Right lobe of liver (tissue), 6 donors: Measurements from ENCODE around the gene CAMK1G. TPM values are rescaled to one million over a fixed set of nuclear protein-coding genes. Genes with fewer than 3 reads are reported as not detected.

Experiments
- ATAC-seq, 4 donors: fragments of 200-7000 bp; cut with Tn5 transposase; one replicate each; pipeline ENCODE4 v1.9.1; 2020; ENCODE audit warnings: mild to moderate bottlenecking in 4 of 4, moderate library complexity in 4 of 4
- DNase-seq, 3 donors: peaks; one replicate each; pipeline ENCODE4 v3.0.0-alpha.2; 2020
- H3K27ac ChIP-seq, 3 donors: fragments of 200-600 bp; one replicate each; pipeline ENCODE4 v1.8.0; 2022
- H3K27me3 ChIP-seq, 2 donors: fragments of 200-600 bp; one replicate each; pipeline ENCODE4 v1.8.0; 2022
- H3K36me3 ChIP-seq, 4 donors: fragments of 200-600 bp; sonication (generic) in 1 of 4; one replicate each; pipeline versions ENCODE4 v1.5.1 to v1.8.0; 2017 to 2022; ENCODE audit warnings: control low read depth in 1 of 4
- H3K4me1 ChIP-seq, 4 donors: fragments of 200-600 bp; sonication (generic) in 1 of 4; one replicate each; pipeline versions ENCODE4 v1.5.1 to v1.8.0; 2017 to 2022; ENCODE audit warnings: control low read depth in 1 of 4
- H3K4me3 ChIP-seq, 3 donors: fragments of 200-600 bp; one replicate each; pipeline ENCODE4 v1.8.0; 2022
- H3K9me3 ChIP-seq, 4 donors: fragments of 200-600 bp; sonication (generic) in 1 of 4; one replicate each; pipeline versions ENCODE4 v1.5.1 to v1.8.0; 2017 to 2022; ENCODE audit warnings: control low read depth in 1 of 4
- POLR2A ChIP-seq: fragments of 450-650 bp; IDR thresholded peaks from one replicate; pipeline ENCODE4 v1.6.1; 2017; ENCODE audit warnings: antibody characterized with exemption, mild to moderate bottlenecking
- WGBS: methylation state at CpG from one replicate; pipeline ENCODE4 v1.1.6; 2018; ENCODE audit warnings: low coverage, low lambda C conversion rate; ENCODE audit not compliant: insufficient coverage; ENCODE audit errors: missing lambda C conversion rate; 5-methylcytosine and 5-hydroxymethylcytosine counted together
- intact Hi-C, 2 donors: fragments of 100-400 bp; cut with DNase I; formaldehyde crosslinking; loops; one replicate each; pipeline versions ENCODE4 v1.11.2 to v1.14.1; 2022
- total RNA-seq, 6 experiments: library from RNA; depleted of rRNA in 2 of 6; stranded (reverse); fragments of >200 nt in 2 of 6; fragmentation: NEBNext Ultra II Directional in 3 of 6; extraction: Animal tissue kit (Norgen Biotek cat#: 25700) in 3 of 6; gene quantifications; one replicate each; pipeline versions ENCODE4 v1.1.0 to v1.2.4, GENCODE V29; 2016 to 2023
- TF ChIP-seq, protein P1 (sequence below), 4 donors: fragments of 200-600 bp in 3 of 4; fragments of 450-650 bp in 1 of 4; IDR thresholded peaks; one replicate each; pipeline versions ENCODE4 v1.5.1 to v1.8.0; 2016 to 2022; ENCODE audit warnings: antibody characterized with exemption in 4 of 4, mild to moderate bottlenecking in 2 of 4
- donor health status: DM: no; HTN: yes; CAD: no.
- donor health status: DM: no; HTN: no; CAD: no.
- donor health status: DM: no; HTN: no; CAD: no.
- donor health status: DM: no; HTN: yes; CAD: no.
- donor health status: DM: no; HTN: yes; CAD: no.

Gene CAMK1G
- total RNA-seq, 6 experiments from 2014 or later: 0.17 to 0.80 (median 0.37) TPM; not detected in 2

- WGBS: no CpG with 5 or more reads among the region's 11 CpGs
- Histone ChIP-seq H3K4me1 (peaks cover 0 to 31% (median 11%) of the 10 kb centered on the region in 4 donors), H3K9me3 (no peaks in the 10 kb centered on the region), H3K4me3 (no peak overlapping the region), H3K27me3 (no peaks in the 10 kb centered on the region), H3K36me3 (no peaks in the 10 kb centered on the region), H3K27ac (no peak overlapping the region)
- ATAC-seq (no peak), DNase-seq (no peak)
- intact Hi-C loops: loop anchor here in 1 of 2 donors (10.0 kb wide), 1 partner anchor 55 kb away; no protein-coding TSS in a partner anchor
- TF ChIP-seq POLR2A: no peak
- TF ChIP-seq, protein P1, sequence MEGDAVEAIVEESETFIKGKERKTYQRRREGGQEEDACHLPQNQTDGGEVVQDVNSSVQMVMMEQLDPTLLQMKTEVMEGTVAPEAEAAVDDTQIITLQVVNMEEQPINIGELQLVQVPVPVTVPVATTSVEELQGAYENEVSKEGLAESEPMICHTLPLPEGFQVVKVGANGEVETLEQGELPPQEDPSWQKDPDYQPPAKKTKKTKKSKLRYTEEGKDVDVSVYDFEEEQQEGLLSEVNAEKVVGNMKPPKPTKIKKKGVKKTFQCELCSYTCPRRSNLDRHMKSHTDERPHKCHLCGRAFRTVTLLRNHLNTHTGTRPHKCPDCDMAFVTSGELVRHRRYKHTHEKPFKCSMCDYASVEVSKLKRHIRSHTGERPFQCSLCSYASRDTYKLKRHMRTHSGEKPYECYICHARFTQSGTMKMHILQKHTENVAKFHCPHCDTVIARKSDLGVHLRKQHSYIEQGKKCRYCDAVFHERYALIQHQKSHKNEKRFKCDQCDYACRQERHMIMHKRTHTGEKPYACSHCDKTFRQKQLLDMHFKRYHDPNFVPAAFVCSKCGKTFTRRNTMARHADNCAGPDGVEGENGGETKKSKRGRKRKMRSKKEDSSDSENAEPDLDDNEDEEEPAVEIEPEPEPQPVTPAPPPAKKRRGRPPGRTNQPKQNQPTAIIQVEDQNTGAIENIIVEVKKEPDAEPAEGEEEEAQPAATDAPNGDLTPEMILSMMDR (IDR thresholded peaks at IDR 0.05): no peak
Measured at GRCh38 chr1:209629621-209630382, 46.3 kb downstream of the CAMK1G start.

DNA sequence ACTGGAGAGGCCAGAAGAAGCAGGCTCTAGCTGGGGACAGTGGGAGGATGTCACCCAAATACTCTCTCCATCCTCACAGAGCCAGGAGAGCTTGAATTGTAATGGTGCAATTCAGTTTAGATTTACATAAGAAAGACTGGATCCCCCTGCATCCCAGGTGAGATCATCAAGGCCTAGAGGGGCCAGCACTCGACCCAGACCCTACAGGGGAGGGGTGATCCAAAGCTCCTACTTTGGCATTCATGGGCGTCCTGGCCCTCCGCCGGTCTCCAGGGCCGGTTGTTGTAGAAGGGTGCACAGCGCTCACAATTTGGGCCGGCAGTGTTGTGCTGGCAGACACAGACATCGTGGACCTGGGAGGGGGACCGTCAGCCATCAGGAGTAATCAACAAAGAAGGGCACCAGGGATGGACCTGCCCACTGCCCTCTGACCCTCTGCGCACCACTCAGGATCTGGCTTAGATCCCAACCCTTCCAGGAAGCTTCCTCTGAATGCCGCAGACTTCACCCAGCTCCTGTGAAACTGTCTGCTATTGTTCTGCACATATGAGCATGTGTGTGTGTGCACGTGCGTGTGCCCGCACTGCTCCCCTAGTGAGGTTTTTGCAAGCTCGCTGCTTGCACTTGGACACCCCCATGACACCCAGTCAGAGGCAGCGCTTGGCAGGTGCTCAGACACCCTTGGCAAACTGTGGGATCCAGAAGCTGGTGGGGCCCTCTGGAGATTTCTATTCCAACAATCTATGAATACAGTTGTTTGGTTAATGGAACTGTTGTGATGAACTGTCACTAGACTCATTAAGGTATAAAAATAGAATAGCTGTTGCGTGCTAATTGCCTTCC is 47.1 kb downstream of the CAMK1G start:
- peak; percentile 25 to 37 (median 29) for ATAC-seq
- TF ChIP-seq, protein P1 (IDR thresholded peaks at IDR 0.05): no peak
- intact Hi-C loops: no loop called here
- no peaks in the 10 kb centered on the region for H3K9me3 ChIP-seq
- no peak for DNase-seq
- no peaks in the 10 kb centered on the region for H3K27me3 ChIP-seq
- H3K4me1 ChIP-seq: peaks cover 0 to 31% (median 11%) of the 10 kb centered on the region in 4 donors
- H3K27ac ChIP-seq: no peak overlapping the region
- H3K4me3 ChIP-seq: no peak overlapping the region
- WGBS: 40% methylated on average over 2 of the region's 17 CpGs
- no peaks in the 10 kb centered on the region for H3K36me3 ChIP-seq

DNA sequence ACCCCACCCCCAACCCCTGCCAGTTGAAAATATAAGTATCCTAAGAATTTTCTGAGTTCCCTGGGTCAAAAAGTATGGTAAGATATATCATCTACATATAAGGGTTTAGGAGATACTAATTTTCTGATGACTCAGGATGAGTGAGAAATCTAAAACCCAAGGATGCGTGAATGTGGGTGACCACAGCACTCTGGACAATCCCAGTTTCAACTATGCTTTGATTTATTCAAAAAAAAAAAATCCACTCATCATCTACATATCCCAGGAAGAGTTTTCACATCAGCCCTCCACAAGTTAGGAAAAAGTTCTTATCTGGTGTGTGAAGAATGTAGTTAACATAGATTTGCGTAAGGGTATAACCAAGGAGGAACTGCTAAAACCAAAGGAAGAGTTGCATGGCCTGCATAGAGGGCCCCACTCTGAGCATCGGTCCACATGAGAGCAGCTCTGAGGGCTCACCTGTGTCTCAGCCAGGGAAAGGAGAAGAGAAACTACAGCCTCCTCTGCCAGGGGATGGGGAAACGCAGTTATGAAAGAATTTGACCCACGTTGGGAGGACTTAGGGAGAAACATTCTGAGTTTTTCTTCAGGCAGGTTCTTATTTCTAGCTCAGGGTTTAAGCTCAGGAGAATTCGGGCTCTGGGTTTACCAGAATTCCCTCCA is 50.0 kb downstream of the CAMK1G start:
- no peaks in the 10 kb centered on the region for H3K36me3 ChIP-seq
- WGBS: 77% methylated on average over 5 of the region's 6 CpGs
- intact Hi-C loops: no loop called here
- H3K9me3 ChIP-seq: no peaks in the 10 kb centered on the region
- H3K4me1 ChIP-seq: peaks cover 0 to 17% (median 4%) of the 10 kb centered on the region in 4 donors
- ATAC-seq (no peak), DNase-seq (no peak)
- no peak overlapping the region for H3K27ac ChIP-seq
- no peak for TF ChIP-seq POLR2A
- TF ChIP-seq, protein P1 (IDR thresholded peaks at IDR 0.05): no peak
- H3K4me3 ChIP-seq: no peak overlapping the region
- H3K27me3 ChIP-seq: no peaks in the 10 kb centered on the region

- Histone ChIP-seq H3K27me3 (no peaks in the 10 kb centered on the region), H3K9me3 (no peaks in the 10 kb centered on the region), H3K4me1 (peaks cover 0 to 13% (median 4%) of the 10 kb centered on the region in 4 donors), H3K27ac (no peak overlapping the region), H3K36me3 (no peaks in the 10 kb centered on the region), H3K4me3 (no peak overlapping the region)
- ATAC-seq: no peak
- TF ChIP-seq POLR2A: no peak
- TF ChIP-seq, protein P1 (IDR thresholded peaks at IDR 0.05): no peak
- 73% methylated on average over 4 of the region's 20 CpGs for WGBS
- intact Hi-C loops: no loop called here
- no peak for DNase-seq
Measured at GRCh38 chr1:209634005-209634737, 50.7 kb downstream of the CAMK1G start.
